IPS DF 4.7 (cell line): ENCODE measurements around the gene MICAL2.
"Not testable (repeated sequence)": the region's sequence is repeated elsewhere in the genome, so short reads cannot be mapped to it uniquely, and the experiment has no call there.

ENCODE experiments used
- DNase-seq: peaks from one replicate; pipeline ENCODE4 v3.0.0-alpha.2; 2013; ENCODE audit warnings: low spot score; ENCODE audit errors: extremely low read depth

MICAL2 gene

GRCh38 chr11:12132790-12133145, 22.4 kb downstream of the MICAL2 start:
- DNase-seq: no peak

GRCh38 chr11:12133547-12134235, 23.3 kb downstream of the MICAL2 start:
- no peak for DNase-seq

- DNase-seq: no peak
Measured at GRCh38 chr11:12134236-12134585, 23.8 kb downstream of the MICAL2 start.

GRCh38 chr11:12135185-12135584, 24.8 kb downstream of the MICAL2 start:
- no peak for DNase-seq

GRCh38 chr11:12137005-12137690, 26.8 kb downstream of the MICAL2 start:
- no peak for DNase-seq

- no peak for DNase-seq
Measured at GRCh38 chr11:12137938-12138731, 27.7 kb downstream of the MICAL2 start.

- no peak for DNase-seq
Measured at GRCh38 chr11:12139144-12139881, 28.9 kb downstream of the MICAL2 start.

GRCh38 chr11:12140186-12140793, 29.9 kb downstream of the MICAL2 start:
- no peak for DNase-seq

GRCh38 chr11:12141283-12141682, 30.9 kb downstream of the MICAL2 start:
- no peak for DNase-seq

- no peak for DNase-seq
Measured at GRCh38 chr11:12142176-12142575, 31.8 kb downstream of the MICAL2 start.

GRCh38 chr11:12142909-12143308, 32.5 kb downstream of the MICAL2 start:
- DNase-seq: no peak

GRCh38 chr11:12143461-12144258, 33.3 kb downstream of the MICAL2 start:
- no peak for DNase-seq

- no peak for DNase-seq
Measured at GRCh38 chr11:12144330-12145174, 34.2 kb downstream of the MICAL2 start.

GRCh38 chr11:12146678-12147077, 36.3 kb downstream of the MICAL2 start:
- not testable (repeated sequence) for DNase-seq

GRCh38 chr11:12147827-12148226, 37.4 kb downstream of the MICAL2 start:
- no peak for DNase-seq

- no peak for DNase-seq
Measured at GRCh38 chr11:12148466-12148865, 38.1 kb downstream of the MICAL2 start.

GRCh38 chr11:12148882-12149281, 38.5 kb downstream of the MICAL2 start:
- DNase-seq: no peak

GRCh38 chr11:12149672-12150225, 39.4 kb downstream of the MICAL2 start:
- no peak for DNase-seq

GRCh38 chr11:12150831-12151382, 40.5 kb downstream of the MICAL2 start:
- no peak for DNase-seq
